A549 (cell line): Measurements from ENCODE around the gene FRS2.

Source experiments
- CTCF ChIP-seq: fragments of >200 bp; sonication (Bioruptor Twin); formaldehyde crosslinking; IDR thresholded peaks from 3 replicates; pipeline ENCODE4 v1.5.1; 2016
- EHF ChIP-seq: fragments of 250-450 bp; sonication (Bioruptor Pico); IDR thresholded peaks from 2 replicates; pipeline ENCODE4 v1.5.0; 2020; ENCODE audit warnings: mild to moderate bottlenecking
- EHMT2 ChIP-seq: fragments of 200-600 bp; sonication (generic); IDR thresholded peaks from 2 replicates; pipeline ENCODE4 v1.6.1; 2016; ENCODE audit warnings: antibody characterized with exemption, low read depth, mild to moderate bottlenecking, moderate library complexity
- FOSL2 ChIP-seq, 2 experiments: fragments of 450-650 bp in 1 of 2; fragments of >200 bp in 1 of 2; sonication (Bioruptor Twin) in 1 of 2; formaldehyde crosslinking; IDR thresholded peaks; 2 replicates each; pipeline versions ENCODE4 v1.5.0 to v1.6.1; 2016 to 2020; ENCODE audit warnings: mild to moderate bottlenecking in 1 of 2, moderate library complexity in 1 of 2
- HMGXB4 ChIP-seq: fragments of 250-450 bp; sonication (Bioruptor Pico); IDR thresholded peaks from 2 replicates; pipeline ENCODE4 v1.5.0; 2021; ENCODE audit warnings: mild to moderate bottlenecking, moderate library complexity, borderline replicate concordance
- JUN ChIP-seq, 2 experiments: fragments of >200 bp; sonication (Bioruptor Twin); formaldehyde crosslinking; IDR thresholded peaks; 2 replicates in 1 of 2; 3 replicates in 1 of 2; pipeline ENCODE4 v1.6.1; 2016 to 2017
- RCOR1 ChIP-seq: fragments of 150-350 bp; IDR thresholded peaks from 2 replicates; pipeline ENCODE4 v1.6.1; 2014; ENCODE audit warnings: antibody characterized with exemption, low read length, low read depth
- RFX5 ChIP-seq: fragments of 450-650 bp; IDR thresholded peaks from 2 replicates; pipeline ENCODE4 v1.7.1; 2014; ENCODE audit warnings: antibody characterized with exemption, mild to moderate bottlenecking, moderate library complexity
- SREBF2 ChIP-seq: fragments of 450-650 bp; IDR thresholded peaks from 2 replicates; pipeline ENCODE4 v1.6.1; 2014; ENCODE audit warnings: mild to moderate bottlenecking, moderate library complexity

- TF ChIP-seq CTCF = no peak
- no peak for TF ChIP-seq HMGXB4
- TF ChIP-seq JUN (IDR thresholded peaks at IDR 0.05) = no peak
- TF ChIP-seq SREBF2 = no peak
- no peak for TF ChIP-seq EHMT2
- TF ChIP-seq RCOR1 = no peak
- no peak for TF ChIP-seq FOSL2 (IDR thresholded peaks at IDR 0.05)
- peak; percentile 30 for TF ChIP-seq FOSL2 (CRISPR knock-in tag; IDR thresholded peaks at IDR 0.05)
- TF ChIP-seq RFX5 = no peak
- no peak for TF ChIP-seq EHF (CRISPR knock-in tag)
These were observed 30.4 kb downstream of the FRS2 start for GRCh38 chr12:69500631-69501030.
